Stimulated activated CD4-positive, alpha-beta T cell treated with anti-CD3 and anti-CD28 coated beads, TNF-alpha, amount 100 ng/mL, for 24 hours (primary cell): ENCODE measurements around the gene PCGF5.
"Not testable (repeated sequence)": the region's sequence is repeated elsewhere in the genome, so short reads cannot be mapped to it uniquely, and the experiment has no call there.

Experiments
- DNase-seq, 3 experiments: peaks; one replicate each; pipeline ENCODE4 v3.0.0-alpha.2; 2020; ENCODE audit warnings: low read depth in 3 of 3

The PCGF5 gene

DNA sequence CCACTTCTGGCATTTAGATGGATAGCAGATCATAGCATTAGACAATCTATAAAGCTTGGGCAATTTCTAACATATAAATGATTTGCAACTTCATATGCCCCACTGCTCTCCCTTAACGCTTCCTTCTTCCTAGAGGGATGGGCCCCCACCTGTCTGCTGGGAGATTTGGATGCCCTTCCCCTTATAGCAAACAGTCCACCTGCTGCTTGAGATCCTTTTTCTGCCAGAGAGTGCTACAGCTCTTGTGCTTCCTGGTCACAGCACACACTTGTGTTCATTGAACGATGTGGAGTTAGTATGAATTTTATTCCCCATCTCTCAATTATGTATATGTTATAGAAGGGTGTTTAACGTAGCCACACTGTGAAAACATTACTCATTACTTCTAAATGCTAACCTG, 10.4 kb upstream of the PCGF5 start:
- DNase-seq, result no peak

DNA sequence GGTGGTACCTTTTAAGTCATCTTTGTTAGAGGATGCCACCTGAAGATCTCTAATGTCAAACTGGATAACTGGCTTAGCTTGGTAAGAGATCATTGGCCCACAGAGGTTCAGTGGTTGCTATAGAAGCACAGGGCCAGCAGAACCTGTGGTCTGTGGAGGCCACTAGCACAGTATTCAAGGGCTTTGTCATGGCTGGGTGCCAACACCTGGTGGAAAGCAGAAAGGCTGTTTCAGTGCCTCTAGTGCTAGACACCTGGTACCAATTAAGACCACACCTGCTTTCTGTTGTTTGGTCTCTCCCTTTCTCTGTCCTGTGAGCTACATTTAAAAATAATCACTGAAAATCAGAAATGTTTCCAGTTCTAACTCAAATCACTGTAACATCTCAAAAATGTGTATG, 10.0 kb upstream of the PCGF5 start:
- no peak for DNase-seq

DNA sequence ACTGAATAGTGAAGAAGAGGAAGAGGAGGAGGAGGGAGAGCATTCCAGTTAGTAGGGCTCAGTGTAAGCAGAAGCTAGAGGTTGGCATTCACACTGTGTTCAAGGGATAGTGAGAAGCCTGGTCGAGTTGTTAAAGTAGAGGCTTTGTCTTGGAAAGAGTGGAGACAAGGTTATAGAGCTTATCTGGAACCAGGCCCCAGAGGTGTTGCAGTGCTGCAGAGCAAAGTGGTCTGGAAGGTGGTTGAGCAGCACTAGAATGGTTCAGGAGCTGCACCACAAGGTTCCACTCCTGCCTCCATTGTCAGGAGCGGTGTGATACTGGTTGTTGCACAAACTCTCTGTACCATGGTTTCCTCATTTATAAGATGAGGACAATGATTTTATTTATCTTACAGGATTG, 8.8 kb upstream of the PCGF5 start:
- DNase-seq, result no peak

DNA sequence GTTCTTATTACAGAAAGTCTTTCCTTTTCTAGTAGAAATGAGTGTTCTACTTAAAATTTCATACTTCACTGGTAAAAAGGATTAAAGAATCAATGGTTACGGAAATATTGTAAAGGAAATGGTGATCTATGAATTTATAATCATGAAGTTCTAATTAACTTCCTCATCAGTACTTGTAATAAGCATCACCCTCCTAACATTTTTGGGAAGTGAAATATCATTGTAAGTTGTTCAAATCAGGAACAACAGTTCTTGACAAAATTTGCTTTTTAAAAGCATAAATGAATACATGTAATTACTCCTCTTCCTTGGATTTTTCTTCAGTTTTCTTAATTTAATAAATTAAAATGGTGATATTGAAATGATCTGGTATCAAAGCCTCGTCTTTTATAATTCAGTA, 5.6 kb upstream of the PCGF5 start:
- DNase-seq, result no peak

DNA sequence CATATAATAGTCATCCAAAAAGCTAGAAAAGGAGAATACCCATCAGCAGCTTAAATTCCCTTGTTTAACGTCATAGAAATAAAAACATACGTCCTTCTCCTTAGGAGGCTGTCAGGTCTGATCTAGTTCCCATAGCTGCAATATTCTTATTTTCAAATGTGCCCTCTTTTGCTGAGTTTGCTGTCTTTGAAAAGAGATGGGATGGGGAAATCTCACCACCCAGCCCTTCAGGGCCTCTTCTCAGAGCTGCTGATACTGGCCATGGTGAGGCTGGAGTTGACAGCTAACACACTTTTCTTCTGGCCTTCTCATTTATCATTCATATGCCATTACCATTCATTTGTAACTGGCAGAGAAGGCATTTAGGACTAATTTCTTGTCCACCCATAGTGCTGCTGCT, 5.1 kb upstream of the PCGF5 start:
- no peak for DNase-seq

DNA sequence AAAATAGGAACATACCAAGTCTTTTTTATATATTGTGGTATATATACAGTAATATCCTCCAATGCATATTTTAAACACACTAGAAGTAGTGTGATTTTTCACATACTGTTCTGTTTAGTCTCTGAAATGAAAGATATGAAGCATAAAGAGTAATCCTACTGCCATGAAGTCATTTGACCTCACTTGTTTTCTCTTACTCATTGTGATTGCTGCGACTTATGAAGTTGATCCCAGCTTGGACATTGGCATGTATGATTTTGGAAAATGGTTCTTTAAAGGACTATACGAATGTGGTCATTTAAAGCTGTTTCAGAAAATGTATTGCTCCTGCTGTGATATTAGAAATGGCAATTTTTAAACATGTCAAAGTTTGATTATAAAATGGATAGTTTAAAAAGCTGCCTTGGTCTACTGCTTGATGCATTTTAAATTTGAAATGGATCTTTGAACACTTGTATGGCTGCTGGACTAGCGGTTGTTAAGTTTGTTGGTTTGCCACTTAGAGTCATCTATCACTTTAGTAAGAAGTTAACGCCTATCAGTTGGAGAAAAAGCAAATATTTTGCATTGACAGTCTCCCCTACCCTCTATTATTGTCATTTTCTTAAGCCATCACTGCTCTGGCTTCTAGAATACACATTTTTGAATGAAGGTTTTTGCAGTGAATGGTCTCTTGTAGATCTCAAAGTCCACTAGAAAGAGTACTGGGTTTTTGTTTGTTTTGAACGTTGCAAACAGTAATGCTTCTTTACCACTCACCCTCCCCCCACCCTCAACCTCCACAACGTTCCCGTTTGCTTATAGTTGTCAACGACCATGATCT, 881 bp upstream of the PCGF5 start:
- DNase-seq, result no peak

DNA sequence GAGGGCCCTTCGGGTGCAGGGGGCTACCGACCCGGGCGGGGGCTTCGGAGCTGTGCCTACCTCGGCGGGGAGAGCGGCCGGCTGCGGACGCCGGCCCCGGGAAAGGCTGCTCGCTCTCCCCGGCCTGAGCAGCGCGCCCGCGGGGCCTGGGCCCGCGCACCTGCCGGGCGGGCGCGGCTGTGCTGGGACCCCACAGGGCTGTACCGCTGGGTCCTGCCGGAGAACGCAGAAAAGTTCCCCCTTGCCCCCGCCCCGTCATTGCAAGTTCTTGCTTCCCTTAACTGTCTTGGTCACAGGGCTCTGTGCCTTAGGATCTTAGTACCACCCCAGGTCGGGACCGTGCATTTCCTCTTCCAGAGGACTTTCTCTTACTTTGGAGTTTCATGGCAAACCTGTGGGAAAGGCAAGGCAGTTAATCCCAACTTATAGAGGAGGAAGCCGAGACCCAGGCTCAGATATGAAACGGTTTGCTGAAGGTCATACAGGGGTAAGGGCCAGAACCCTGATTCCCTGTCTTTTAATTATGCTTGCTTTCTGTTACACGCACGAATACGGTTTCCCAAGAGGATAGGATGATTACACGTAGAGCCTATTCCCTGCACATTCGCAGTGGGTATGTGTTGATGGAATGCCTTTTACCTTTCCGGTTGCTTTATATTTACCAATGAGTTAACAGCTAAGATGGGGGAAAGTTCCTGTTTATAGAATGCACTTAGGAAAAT, 652 bp downstream of the PCGF5 start:
- DNase-seq, result peak in 1 of 3 experiments; percentile 23

DNA sequence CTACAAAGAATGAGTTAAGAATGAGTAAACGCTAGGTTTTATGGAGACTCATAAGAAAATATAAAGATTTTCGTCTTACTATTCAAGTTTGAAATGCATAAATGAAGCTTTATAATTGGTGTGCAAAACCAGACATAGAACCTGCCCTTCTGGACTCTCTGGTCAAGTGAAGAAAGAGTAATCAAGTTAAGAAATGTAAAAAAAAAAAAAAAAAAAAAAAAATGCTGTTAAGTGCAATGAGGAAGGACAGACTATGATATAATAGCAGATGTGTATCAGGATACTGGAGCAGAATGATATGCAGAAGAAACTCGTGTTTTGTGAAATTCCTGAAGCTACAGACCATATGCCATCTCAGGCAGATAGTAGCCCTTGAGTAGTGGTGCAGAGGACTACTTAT, 5.6 kb downstream of the PCGF5 start:
- no peak for DNase-seq

DNA sequence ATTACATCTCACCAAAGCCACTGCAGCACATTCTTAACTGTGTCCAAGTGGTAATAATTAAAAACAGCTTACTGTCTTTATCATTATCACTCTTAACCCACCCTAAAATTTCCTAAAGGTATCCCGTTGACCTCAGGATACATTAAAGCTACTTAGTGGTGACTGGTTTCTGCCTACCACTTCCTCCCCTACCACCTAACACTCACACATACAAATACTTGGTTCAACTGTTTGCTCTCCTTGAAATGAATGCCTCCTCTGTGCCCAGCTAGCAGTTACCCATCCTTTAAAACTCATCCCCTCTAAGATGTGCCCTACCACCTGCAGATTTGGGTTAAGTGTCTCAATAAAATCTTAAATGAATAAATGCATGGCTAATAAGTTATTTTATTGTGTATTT, 7.1 kb downstream of the PCGF5 start:
- no peak for DNase-seq

DNA sequence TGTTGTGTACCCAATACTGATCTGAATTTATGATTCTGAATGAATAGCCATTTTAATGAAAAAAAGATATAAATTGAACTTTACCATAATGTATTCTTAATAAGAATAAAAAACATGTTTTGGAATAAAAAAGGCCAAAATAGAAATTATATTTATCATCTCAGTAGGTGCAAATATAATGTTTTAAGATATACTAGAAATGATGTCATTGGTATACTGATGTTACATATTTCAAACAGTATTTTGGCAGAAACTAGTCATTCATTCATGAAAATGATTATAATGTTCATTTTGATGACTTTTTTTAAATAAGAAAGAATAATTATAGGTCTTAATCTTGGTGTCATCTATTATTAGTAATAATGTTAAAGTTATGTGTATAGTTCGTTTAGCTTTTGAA, 9.2 kb downstream of the PCGF5 start:
- no peak for DNase-seq

DNA sequence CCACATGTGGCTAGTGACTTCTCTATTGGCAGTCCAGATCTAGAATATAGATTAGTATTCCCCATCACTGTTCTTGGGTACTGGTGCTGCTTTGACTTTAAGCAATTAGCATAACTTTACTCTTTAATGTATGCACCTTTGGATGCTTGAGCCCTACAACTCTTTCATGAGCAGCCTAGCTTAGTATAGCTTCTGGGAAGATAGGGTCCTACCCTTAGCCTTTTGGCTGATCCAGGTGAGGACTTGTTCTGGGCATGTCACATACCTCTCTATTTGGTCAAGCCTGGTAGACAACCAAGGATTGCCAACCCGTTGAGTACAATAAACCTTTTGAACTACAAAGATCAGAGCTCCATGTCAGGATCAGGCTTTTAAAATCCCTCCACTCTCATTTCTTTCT, 17.7 kb downstream of the PCGF5 start:
- DNase-seq, result no peak

DNA sequence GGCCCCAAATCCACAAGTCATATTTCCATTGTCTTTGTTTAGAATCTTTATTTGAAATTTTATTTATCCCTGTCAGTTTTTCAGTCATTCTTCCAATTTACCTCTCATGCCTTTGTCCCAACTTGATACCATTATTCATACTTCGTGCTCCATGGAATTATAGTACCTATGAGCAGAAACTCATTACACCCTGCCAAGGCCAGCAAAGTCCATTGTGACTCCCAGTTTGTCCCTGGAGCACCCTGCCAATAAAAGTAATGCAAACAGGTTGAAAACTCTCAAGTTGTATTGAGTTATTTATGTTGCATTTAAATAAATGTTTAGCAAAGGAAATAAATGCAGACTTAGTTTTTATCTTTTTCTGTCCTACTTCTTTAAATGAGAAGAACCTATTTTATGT, 19.3 kb downstream of the PCGF5 start:
- DNase-seq, result no peak

DNA sequence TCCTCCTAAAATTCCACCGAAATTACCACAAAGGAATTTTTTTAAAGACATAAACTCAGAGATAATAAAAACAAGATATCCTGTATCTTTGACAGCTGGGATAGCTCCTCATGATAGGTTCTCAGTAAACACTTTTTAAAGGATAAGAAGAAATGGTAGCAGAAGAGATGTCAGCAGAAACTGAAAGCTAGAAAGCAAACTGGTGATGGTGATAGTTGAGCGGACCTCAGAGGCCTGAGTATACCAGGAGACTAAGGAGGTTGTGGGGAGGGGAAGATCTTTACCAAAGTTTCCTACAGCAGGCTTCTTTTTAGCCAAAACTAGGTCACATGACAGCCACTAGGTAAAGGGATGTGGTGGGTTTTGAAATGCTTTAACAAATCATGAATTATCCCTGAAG, 22.5 kb downstream of the PCGF5 start:
- no peak for DNase-seq

DNA sequence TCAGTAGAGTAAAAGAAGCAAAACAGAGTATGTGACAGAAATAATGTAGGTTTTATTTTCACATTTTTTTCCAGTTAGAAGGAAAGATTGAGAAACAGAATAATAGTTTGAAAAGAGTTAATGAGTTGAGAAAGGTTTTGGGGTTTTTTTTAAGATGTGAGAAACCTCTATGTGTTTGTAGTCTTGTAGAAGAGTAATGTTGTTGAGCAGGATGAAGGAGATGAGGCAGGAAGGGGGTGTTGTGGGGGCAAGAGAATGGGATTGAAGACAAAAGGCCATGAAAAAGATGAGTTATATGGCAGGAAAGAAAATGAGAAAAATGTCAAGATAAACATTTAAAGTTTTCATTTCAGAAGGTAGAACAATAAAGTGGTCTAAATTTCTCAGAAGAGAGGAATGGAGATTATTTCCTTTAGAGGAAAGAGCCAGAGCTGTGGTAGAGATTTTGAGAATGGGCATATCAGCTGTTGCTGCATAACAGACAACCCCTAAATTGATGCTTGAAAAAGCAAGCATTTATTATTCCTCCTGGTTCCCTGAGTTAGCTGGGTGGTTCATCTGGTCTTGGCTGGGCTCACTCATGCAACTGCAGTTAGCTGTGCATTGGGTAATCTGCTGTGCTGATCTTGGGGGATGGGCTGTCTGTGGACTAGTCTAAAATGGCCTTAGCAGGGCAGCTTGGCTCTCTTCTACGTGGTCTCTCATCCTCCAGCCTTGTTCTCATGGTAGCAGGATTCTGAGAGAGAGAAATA, 27.1 kb downstream of the PCGF5 start:
- no peak for DNase-seq

DNA sequence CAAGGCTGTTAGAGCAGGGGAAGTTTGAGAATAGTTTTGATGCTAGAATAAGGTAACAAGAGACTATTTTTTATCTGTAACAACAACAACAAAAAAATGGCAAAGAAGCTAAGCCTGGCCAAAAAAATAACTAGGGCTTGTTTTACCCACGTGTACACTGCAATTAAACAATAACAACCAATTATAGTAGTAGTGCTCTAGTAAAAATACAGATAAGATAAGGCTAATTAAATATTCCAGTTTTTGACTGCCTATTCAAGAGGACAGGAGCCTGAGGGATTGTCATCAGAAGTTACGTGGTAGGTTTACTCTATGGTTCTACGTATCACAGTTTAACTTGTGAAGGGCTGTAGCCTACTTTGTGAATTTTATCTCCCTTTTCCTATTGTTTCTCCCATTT, 29.2 kb downstream of the PCGF5 start:
- no peak for DNase-seq

DNA sequence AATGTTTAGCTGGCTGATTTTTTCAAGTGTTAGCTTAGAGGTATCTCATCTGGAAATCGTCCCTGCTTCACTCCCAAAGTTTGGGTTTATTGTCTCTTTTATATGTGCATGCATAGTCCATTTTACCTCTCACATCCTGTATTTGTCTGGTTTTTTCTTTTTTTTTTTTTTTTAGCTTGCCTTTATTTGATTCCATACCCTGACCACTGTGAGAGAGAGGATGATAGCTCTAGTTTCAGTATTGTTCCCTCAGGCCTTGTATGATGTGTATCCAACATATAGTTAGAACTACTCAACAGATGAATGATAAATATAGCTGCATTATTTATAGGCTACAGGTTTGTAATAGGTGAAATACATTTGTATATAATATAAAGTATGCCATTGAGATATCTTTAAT, 29.9 kb downstream of the PCGF5 start:
- no peak for DNase-seq

DNA sequence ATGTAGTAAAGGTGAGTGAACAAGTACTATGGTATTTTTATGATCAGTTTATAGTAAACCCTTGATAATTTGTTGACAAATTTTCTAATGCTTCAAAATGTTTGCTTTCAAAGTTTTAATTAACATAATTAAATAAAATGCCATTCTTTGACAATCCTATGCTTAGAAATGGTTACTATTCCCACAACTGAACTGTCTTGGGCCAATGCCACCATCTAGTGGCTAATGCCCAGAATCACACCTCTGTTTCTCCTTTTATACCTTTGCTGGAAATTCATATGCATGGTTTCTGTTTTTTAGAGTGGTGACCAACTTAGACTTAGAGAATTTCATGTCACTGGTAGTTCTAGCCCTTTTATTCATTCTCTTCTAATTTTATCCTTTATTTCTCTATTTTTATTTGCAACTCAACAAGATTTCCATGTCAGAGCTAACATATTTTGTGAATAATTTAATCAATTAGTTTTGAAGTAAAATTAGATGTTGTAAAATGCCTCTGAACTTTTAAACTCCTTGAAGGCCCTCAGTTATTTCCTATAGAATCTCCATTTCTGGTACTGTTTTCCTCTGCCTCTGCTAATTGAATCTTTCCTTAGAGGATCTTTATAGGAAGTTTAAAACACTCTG, 31.1 kb downstream of the PCGF5 start:
- DNase-seq, result peak; percentile 15 to 45 (median 18)

DNA sequence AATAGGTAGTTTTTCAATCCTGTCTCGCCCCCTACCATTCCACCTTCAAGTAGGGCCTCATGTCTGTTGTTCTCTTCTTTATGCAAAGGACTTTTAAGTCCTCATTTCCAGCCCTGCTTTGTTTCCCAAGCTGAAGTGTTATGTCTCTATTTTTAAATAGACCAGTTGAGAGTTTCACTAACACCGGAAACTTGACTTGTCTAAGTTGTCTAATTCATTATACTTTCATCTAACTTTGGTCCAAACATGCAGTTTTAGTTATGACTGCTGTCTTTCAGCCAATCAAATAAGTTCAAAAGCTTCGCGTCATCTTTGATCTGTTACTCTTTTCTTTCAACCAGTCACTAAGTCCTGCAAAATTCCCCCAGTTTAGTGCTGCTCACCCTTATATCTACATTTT, 32.8 kb downstream of the PCGF5 start:
- no peak for DNase-seq

DNA sequence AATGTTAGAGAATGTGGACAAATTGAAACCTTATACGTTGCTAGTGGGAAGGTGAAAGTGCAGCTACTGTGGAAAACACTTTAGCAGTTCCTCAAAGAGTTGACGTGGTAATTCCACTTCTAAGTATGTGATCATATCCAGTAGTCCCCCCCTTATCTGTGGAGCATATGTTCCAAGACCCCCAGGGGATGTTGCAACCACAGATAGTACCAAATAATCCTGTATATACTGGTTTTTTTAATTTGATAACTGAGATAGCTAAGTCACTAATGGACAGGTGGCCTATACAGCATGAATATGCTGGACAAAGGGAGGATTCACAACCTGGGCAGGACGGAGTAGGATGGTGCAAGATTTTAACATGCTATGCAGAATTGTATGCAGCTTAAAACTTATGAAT, 36.8 kb downstream of the PCGF5 start:
- DNase-seq, result no peak

DNA sequence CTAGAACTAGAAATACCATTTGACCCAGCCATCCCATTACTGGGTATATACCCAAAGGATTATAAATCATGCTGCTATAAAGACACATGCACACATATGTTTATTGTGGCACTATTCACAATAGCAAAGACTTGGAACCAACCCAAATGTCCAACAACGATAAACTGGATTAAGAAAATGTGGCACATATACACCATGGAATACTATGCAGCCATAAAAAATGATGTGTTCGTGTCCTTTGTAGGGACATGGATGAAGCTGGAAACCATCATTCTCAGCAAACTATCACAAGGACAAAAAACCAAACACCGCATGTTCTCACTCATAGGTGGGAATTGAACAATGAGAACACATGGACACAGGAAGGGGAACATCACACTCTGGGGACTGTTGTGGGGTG, 40.0 kb downstream of the PCGF5 start:
- DNase-seq, result not testable (repeated sequence)

DNA sequence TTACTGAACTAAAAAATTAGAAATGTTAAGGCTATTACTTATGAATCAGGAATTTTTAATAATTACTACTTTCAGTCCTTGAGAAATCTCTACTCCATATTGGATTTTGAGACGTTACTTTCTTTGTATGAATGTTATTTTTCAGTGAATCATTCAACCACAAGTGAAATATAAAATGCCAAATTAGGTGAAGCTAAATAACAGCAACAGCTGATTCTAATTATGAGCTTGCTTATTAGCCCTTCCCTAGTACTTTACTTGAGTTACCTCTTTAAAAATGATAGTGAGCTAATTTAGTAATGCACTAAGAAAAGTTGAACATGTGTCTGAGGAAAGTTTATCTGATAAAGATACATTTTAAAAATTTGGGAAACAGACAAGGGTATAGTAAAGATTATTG, 51.4 kb downstream of the PCGF5 start:
- DNase-seq, result no peak

DNA sequence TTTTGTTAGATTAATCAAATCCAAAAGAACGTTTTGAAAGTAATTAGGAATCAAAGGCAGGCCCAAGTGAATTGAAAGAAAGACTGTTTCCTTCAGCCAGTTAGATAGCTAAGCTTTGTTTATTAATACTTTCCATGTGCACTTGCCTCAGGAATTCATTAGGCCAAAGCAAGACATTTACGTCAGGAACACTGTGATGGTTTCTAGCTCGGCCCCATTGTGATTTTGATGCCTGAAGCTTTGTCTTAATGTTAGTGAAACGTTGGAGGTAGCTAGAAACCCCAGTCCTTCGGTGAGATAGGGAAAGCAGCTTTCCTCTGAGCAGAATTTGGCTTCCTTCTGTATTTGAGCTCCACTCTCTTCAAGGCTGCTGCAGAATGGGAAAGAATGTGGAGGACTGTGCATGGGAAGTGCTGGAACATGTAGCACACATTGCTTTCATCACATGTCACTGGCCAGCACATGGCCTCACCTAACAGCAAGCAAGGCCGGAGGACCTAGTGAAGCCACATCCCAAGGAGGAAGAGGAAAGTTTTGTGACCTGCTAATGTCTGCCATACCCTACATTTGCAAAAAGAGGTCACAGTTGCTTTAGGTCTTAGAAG, 64.1 kb downstream of the PCGF5 start:
- DNase-seq, result no peak
